ENCODE results near the gene ODC1.

DNA sequence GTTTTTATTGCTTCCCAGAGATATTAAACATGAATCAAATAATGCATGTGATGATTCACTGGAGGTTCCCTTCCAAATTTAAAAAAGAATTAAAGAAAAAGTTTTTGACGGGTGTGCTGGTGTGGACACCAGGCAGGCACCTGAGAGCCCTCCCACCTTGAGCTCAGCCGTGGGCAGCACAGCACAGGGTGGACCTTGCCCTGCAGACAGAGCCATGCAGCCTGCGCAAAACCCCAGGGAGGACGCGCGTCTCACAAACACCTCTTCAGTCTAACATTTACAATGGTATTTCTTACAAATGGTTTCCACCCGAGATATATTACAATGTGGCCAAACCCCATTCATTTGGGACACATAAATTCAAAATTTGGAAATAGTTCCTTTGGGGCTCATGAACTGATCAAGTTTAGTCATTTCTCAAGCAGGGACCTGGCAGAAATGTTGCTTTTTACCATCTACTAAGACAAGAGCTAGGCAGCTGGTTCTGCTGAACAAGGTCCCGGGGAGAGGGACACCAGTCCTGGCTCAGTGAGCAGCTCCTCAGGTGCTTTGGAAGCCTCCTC is 45.4 kb downstream of the ODC1 start:
- TF ChIP-seq, protein P1, sequence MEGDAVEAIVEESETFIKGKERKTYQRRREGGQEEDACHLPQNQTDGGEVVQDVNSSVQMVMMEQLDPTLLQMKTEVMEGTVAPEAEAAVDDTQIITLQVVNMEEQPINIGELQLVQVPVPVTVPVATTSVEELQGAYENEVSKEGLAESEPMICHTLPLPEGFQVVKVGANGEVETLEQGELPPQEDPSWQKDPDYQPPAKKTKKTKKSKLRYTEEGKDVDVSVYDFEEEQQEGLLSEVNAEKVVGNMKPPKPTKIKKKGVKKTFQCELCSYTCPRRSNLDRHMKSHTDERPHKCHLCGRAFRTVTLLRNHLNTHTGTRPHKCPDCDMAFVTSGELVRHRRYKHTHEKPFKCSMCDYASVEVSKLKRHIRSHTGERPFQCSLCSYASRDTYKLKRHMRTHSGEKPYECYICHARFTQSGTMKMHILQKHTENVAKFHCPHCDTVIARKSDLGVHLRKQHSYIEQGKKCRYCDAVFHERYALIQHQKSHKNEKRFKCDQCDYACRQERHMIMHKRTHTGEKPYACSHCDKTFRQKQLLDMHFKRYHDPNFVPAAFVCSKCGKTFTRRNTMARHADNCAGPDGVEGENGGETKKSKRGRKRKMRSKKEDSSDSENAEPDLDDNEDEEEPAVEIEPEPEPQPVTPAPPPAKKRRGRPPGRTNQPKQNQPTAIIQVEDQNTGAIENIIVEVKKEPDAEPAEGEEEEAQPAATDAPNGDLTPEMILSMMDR (IDR thresholded peaks at IDR 0.05; ENCODE audit: low read depth, low read length), result no peak
- no peak for TF ChIP-seq MAX (IDR thresholded peaks at IDR 0.05; ENCODE audit: low read depth, low read length)

Measured in NB4 (cell line).